ENCODE results near the gene TBCD. TPM values are rescaled to one million over a fixed set of nuclear protein-coding genes. Genes with fewer than 3 reads are reported as not detected.

The TBCD gene
- total RNA-seq, 1 experiment from 2014 or later, result 29.6 TPM

DNA sequence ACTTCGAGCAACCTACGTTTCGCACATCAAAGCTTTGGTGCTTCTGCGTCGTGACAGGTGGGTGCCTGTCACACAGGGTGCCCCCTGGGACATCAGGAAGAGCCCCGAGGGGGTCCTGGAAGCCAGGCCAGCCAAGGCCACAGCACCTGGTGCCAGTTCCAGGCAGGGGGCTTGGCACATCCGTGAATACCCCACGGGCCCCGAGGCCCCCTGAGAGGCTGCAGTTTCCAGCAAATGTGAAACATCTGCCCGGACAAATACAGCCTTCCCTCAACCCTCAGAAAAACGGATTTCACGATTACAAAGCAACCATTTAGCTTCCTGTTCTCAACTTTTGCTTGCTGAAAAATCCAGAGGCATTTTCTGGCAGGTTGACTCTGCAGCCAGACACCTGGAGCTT lies 218.2 kb downstream of the TBCD start:
- Histone ChIP-seq H3F3A (ENCODE audit: low read length, unreplicated experiment) (no peaks in the 10 kb centered on the region), H2AFZ (ENCODE audit: low read length) (no peak overlapping the region), H3K27me3 (ENCODE audit: low read length) (no peaks in the 10 kb centered on the region), H3K4me1 (ENCODE audit: insufficient read depth, low read length) (no peaks in the 10 kb centered on the region), H4K20me1 (ENCODE audit: low read length) (no peaks in the 10 kb centered on the region), H3K36me3 (ENCODE audit: low read depth, low read length) (no peaks in the 10 kb centered on the region), H3K9me2 (replicated peaks; ENCODE audit: low read length) (no peaks in the 10 kb centered on the region), H3K9ac (ENCODE audit: low read length) (no peak overlapping the region), H3K4me3 (ENCODE audit: low read length) (no peak overlapping the region), H3K79me2 (ENCODE audit: low read length) (no peaks in the 10 kb centered on the region), H3K9me3 (ENCODE audit: low read length) (no peaks in the 10 kb centered on the region), H3K4me2 (ENCODE audit: low read length) (no peak overlapping the region), H3K27ac (ENCODE audit: low read length) (no peak overlapping the region)
- CTCF ChIA-PET, result no interaction called here
- BruUV-seq (replicated peaks), result no TSS peak
- intact Hi-C loops (cut with micrococcal nuclease), result no loop called here
- no peak for TF ChIP-seq EZH2 (IDR thresholded peaks at IDR 0.05; ENCODE audit: low read length, unreplicated experiment)
- TF ChIP-seq EZH2phosphoT487 (IDR thresholded peaks at IDR 0.05; ENCODE audit: borderline replicate concordance, low read length), result no peak
- TF ChIP-seq, protein P1, sequence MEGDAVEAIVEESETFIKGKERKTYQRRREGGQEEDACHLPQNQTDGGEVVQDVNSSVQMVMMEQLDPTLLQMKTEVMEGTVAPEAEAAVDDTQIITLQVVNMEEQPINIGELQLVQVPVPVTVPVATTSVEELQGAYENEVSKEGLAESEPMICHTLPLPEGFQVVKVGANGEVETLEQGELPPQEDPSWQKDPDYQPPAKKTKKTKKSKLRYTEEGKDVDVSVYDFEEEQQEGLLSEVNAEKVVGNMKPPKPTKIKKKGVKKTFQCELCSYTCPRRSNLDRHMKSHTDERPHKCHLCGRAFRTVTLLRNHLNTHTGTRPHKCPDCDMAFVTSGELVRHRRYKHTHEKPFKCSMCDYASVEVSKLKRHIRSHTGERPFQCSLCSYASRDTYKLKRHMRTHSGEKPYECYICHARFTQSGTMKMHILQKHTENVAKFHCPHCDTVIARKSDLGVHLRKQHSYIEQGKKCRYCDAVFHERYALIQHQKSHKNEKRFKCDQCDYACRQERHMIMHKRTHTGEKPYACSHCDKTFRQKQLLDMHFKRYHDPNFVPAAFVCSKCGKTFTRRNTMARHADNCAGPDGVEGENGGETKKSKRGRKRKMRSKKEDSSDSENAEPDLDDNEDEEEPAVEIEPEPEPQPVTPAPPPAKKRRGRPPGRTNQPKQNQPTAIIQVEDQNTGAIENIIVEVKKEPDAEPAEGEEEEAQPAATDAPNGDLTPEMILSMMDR (conservative IDR thresholded peaks at IDR 0.05; ENCODE audit: low read depth, low read length), result no peak
- POLR2A ChIA-PET (ENCODE audit: unreplicated experiment), result no interaction called here
- DNase-seq, result no peak
- no peak for ATAC-seq

DNA sequence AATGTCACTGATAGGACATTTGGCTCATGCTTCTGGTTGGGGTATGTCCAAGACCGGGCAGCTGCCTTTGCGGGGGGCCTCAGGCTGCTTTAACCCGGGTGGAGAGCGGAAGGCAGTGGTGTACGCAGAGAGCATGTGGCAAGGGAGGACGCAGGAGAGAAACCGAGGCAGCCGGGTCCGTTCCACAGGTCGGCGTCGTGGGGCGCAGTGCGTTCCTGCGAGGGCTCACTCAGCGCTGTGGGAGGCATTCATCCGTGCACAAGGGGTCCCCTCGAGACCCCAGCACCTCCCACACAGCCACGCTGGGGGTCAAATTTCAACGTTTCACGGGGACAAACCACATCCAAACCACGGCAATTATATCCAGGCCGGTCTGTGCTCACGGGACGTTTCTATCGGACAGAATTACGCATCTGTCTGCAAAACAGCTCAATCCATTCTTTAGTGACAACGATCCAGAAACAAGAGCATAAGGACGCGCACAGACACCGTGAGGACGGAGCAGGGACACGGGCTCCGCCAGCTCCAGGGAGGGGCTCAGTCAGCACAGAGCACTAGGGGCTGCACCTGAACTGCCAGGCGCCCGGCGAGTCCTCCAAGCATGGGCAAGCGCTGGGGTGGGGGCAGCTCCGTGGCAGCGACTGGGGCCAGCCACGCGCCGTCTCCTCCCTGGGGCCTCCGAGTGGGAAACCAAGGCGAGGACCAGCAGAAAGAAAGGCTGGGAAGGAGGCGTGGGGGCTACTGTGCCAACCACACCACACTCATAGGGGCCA lies 219.1 kb downstream of the TBCD start:
- Histone ChIP-seq H3K79me2 (ENCODE audit: low read length) (no peaks in the 10 kb centered on the region), H4K20me1 (ENCODE audit: low read length) (no peaks in the 10 kb centered on the region), H2AFZ (ENCODE audit: low read length) (no peak overlapping the region), H3K36me3 (ENCODE audit: low read depth, low read length) (no peaks in the 10 kb centered on the region), H3K9ac (ENCODE audit: low read length) (no peak overlapping the region), H3K4me2 (ENCODE audit: low read length) (no peak overlapping the region), H3K9me2 (replicated peaks; ENCODE audit: low read length) (no peaks in the 10 kb centered on the region), H3K4me3 (ENCODE audit: low read length) (no peak overlapping the region), H3K9me3 (ENCODE audit: low read length) (no peaks in the 10 kb centered on the region), H3K27ac (ENCODE audit: low read length) (no peak overlapping the region), H3K27me3 (ENCODE audit: low read length) (no peaks in the 10 kb centered on the region), H3F3A (ENCODE audit: low read length, unreplicated experiment) (no peaks in the 10 kb centered on the region), H3K4me1 (ENCODE audit: insufficient read depth, low read length) (no peaks in the 10 kb centered on the region)
- ATAC-seq (no peak), DNase-seq (no peak)
- TF ChIP-seq EZH2phosphoT487 (IDR thresholded peaks at IDR 0.05; ENCODE audit: borderline replicate concordance, low read length), result no peak
- no peak for TF ChIP-seq EZH2 (IDR thresholded peaks at IDR 0.05; ENCODE audit: low read length, unreplicated experiment)
- TF ChIP-seq, protein P1 (conservative IDR thresholded peaks at IDR 0.05; ENCODE audit: low read depth, low read length), result no peak
- ChIA-PET POLR2A (ENCODE audit: unreplicated experiment) (no interaction called here), CTCF (no interaction called here)
- intact Hi-C loops (cut with micrococcal nuclease), result no loop called here
- BruUV-seq (replicated peaks), result no TSS peak

DNA sequence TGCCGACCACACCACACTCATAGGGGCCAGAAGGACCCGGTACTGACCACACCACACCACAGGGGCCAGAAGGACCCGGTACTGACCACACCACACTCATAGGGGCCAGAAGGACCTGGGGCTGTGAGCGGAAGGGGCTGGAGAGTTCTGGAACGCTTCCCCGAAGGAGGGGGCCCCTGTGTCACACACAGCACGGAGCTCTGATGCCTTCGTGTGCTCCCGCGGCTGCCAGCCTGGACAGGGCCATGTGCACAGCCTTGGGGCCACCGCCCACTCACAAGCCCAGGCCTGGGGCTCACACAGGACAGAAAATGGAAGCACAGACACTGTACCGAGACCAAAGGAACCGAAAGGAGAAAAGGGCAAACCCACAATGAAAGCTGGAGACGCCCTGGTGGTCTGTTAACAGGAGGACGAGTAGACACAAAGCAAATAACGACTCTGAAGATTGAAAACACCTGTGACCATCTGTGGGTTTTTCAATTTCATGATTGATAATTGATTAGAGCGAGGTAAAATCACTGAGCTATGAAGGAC lies 221.0 kb downstream of the TBCD start:
- no peak overlapping the region for H3K27ac ChIP-seq (ENCODE audit: low read length)
- no peak for DNase-seq
- no peaks in the 10 kb centered on the region for H3K36me3 ChIP-seq (ENCODE audit: low read depth, low read length)
- H3K79me2 ChIP-seq (ENCODE audit: low read length), result no peaks in the 10 kb centered on the region
- H3K27me3 ChIP-seq (ENCODE audit: low read length), result no peaks in the 10 kb centered on the region
- no peaks in the 10 kb centered on the region for H3F3A ChIP-seq (ENCODE audit: low read length, unreplicated experiment)
- no peak for ATAC-seq
- H3K4me2 ChIP-seq (ENCODE audit: low read length), result no peak overlapping the region
- no peaks in the 10 kb centered on the region for H3K9me2 ChIP-seq (replicated peaks; ENCODE audit: low read length)
- H3K4me1 ChIP-seq (ENCODE audit: insufficient read depth, low read length), result no peaks in the 10 kb centered on the region
- H3K9me3 ChIP-seq (ENCODE audit: low read length), result no peaks in the 10 kb centered on the region
- no peak overlapping the region for H2AFZ ChIP-seq (ENCODE audit: low read length)
- H4K20me1 ChIP-seq (ENCODE audit: low read length), result no peaks in the 10 kb centered on the region
- no TSS peak for BruUV-seq (replicated peaks)
- ChIA-PET POLR2A (ENCODE audit: unreplicated experiment) (interaction anchor here (0.6 kb wide), 1 partner anchor 146 kb away, joined by 3 read pairs; no protein-coding TSS in a partner anchor), CTCF (no interaction called here)
- H3K9ac ChIP-seq (ENCODE audit: low read length), result no peak overlapping the region
- intact Hi-C loops (cut with micrococcal nuclease), result no loop called here
- TF ChIP-seq EZH2phosphoT487 (IDR thresholded peaks at IDR 0.05; ENCODE audit: borderline replicate concordance, low read length) (no peak), EZH2 (IDR thresholded peaks at IDR 0.05; ENCODE audit: low read length, unreplicated experiment) (no peak)
- TF ChIP-seq, protein P1 (conservative IDR thresholded peaks at IDR 0.05; ENCODE audit: low read depth, low read length), result no peak
- no peak overlapping the region for H3K4me3 ChIP-seq (ENCODE audit: low read length)
